H9 (cell line): ENCODE data around the gene RUNX1. TPM values are rescaled to one million over a fixed set of nuclear protein-coding genes. Genes with fewer than 3 reads are reported as not detected.

ENCODE experiments used
- DNase-seq: peaks from one replicate; pipeline ENCODE4 v3.0.0-alpha.2; 2017
- H2AFZ ChIP-seq: one replicate; pipeline ENCODE4 v1.6.1; 2013; ENCODE audit warnings: mild to moderate bottlenecking, low read length, control low read depth, moderate library complexity
- H2AK5ac ChIP-seq: 2 replicates; pipeline ENCODE4 v1.6.1; 2013; ENCODE audit warnings: low read length, control low read depth, mixed read lengths; ENCODE audit not compliant: insufficient read length
- H2BK120ac ChIP-seq: one replicate; pipeline ENCODE4 v1.6.1; 2013; ENCODE audit warnings: low read depth, mild to moderate bottlenecking, low read length, control low read depth, inconsistent platforms; ENCODE audit not compliant: poor library complexity, severe bottlenecking
- H2BK12ac ChIP-seq: 2 replicates; pipeline ENCODE4 v1.6.1; 2013; ENCODE audit warnings: low read length, control low read depth, mixed read lengths, low read depth; ENCODE audit not compliant: insufficient read length
- H2BK15ac ChIP-seq: 2 replicates; pipeline ENCODE4 v1.6.1; 2013; ENCODE audit warnings: low read depth, low read length, control low read depth
- H2BK20ac ChIP-seq: one replicate; pipeline ENCODE4 v1.6.1; 2013; ENCODE audit warnings: low read depth, mild to moderate bottlenecking, low read length, control low read depth, inconsistent platforms; ENCODE audit not compliant: poor library complexity, severe bottlenecking
- H2BK5ac ChIP-seq: 2 replicates; pipeline ENCODE4 v1.6.1; 2013; ENCODE audit warnings: low read length, control low read depth, mixed read lengths; ENCODE audit not compliant: insufficient read length
- H3K14ac ChIP-seq: 2 replicates; pipeline ENCODE4 v1.6.1; 2013; ENCODE audit warnings: low read length, control low read depth; ENCODE audit not compliant: insufficient read depth
- H3K18ac ChIP-seq: 2 replicates; pipeline ENCODE4 v1.6.1; 2013; ENCODE audit warnings: low read depth, mild to moderate bottlenecking, mixed read lengths, low read length, control low read depth; ENCODE audit not compliant: insufficient read length
- H3K23ac ChIP-seq: 2 replicates; pipeline ENCODE4 v1.6.1; 2013; ENCODE audit warnings: low read length, control low read depth, mixed read lengths, low read depth; ENCODE audit not compliant: insufficient read length
- H3K23me2 ChIP-seq: 2 replicates; pipeline ENCODE4 v1.6.1; 2013; ENCODE audit warnings: low read depth, mild to moderate bottlenecking, mixed read lengths, low read length, control low read depth; ENCODE audit not compliant: insufficient read length, poor library complexity, severe bottlenecking
- H3K27ac ChIP-seq: 2 replicates; pipeline ENCODE4 v1.5.1; 2013; ENCODE audit warnings: low read length, control low read depth, mixed read lengths, low read depth; ENCODE audit not compliant: insufficient read length
- H3K27me3 ChIP-seq: 2 replicates; pipeline ENCODE4 v1.6.1; 2013; ENCODE audit warnings: low read length, control low read depth, inconsistent platforms; ENCODE audit not compliant: insufficient read depth
- H3K4ac ChIP-seq: 2 replicates; pipeline ENCODE4 v1.6.1; 2013; ENCODE audit warnings: low read depth, mild to moderate bottlenecking, control low read depth, inconsistent platforms, low read length, moderate library complexity
- H3K4me1 ChIP-seq: 2 replicates; pipeline ENCODE4 v1.6.1; 2013; ENCODE audit warnings: low read length, control low read depth, inconsistent platforms; ENCODE audit not compliant: insufficient read depth
- H3K4me2 ChIP-seq: 2 replicates; pipeline ENCODE4 v1.6.1; 2013; ENCODE audit warnings: low read length, control low read depth, mixed read lengths; ENCODE audit not compliant: insufficient read length, insufficient read depth
- H3K56ac ChIP-seq: 2 replicates; pipeline ENCODE4 v1.6.1; 2013; ENCODE audit warnings: low read depth, mild to moderate bottlenecking, mixed read lengths, low read length, control low read depth; ENCODE audit not compliant: insufficient read length
- H3K79me1 ChIP-seq: 2 replicates; pipeline ENCODE4 v1.6.1; 2013; ENCODE audit warnings: low read depth, mild to moderate bottlenecking, moderate library complexity, low read length, control low read depth, inconsistent platforms; ENCODE audit not compliant: insufficient read depth, poor library complexity, severe bottlenecking
- H3K79me2 ChIP-seq: 2 replicates; pipeline ENCODE4 v1.6.1; 2013; ENCODE audit warnings: low read length, control low read depth, inconsistent platforms; ENCODE audit not compliant: insufficient read depth
- H3K9ac ChIP-seq: 2 replicates; pipeline ENCODE4 v1.6.1; 2013; ENCODE audit warnings: low read length, control low read depth, mixed read lengths; ENCODE audit not compliant: insufficient read length; ENCODE audit errors: extremely low read depth
- H3K9me3 ChIP-seq: one replicate; pipeline ENCODE4 v1.6.1; 2013; ENCODE audit warnings: low read depth, low read length, inconsistent platforms; ENCODE audit not compliant: control insufficient read depth
- H3T11ph ChIP-seq: one replicate; pipeline ENCODE4 v1.6.1; 2013; ENCODE audit warnings: mild to moderate bottlenecking, low read length, control low read depth, inconsistent platforms
- H4K20me1 ChIP-seq: one replicate; pipeline ENCODE4 v1.6.1; 2013; ENCODE audit not compliant: control insufficient read depth, insufficient read length, insufficient read depth
- H4K5ac ChIP-seq: 2 replicates; pipeline ENCODE4 v1.6.1; 2013; ENCODE audit warnings: low read depth, mild to moderate bottlenecking, mixed read lengths, low read length, control low read depth; ENCODE audit not compliant: insufficient read length
- H4K8ac ChIP-seq: replicated peaks from 2 replicates; pipeline ENCODE4 v1.6.1; 2013; ENCODE audit warnings: low read length, control low read depth, mixed read lengths, low read depth; ENCODE audit not compliant: insufficient read length
- H4K91ac ChIP-seq: 2 replicates; pipeline ENCODE4 v1.6.1; 2013; ENCODE audit warnings: low read depth, mild to moderate bottlenecking, moderate library complexity, mixed read lengths, low read length, control low read depth; ENCODE audit not compliant: insufficient read length
- H3K27ac Mint-ChIP-seq, 3 experiments: 2 replicates in 2 of 3; 3 replicates in 1 of 3; pipeline ENCODE4 v1.8.0; 2020 to 2021; ENCODE audit warnings: mixed read lengths in 3 of 3, mild to moderate bottlenecking in 1 of 3, moderate library complexity in 1 of 3
- H3K27me3 Mint-ChIP-seq: 2 replicates; pipeline ENCODE4 v1.8.0; 2021; ENCODE audit warnings: low read depth, mild to moderate bottlenecking, moderate library complexity, mixed read lengths
- H3K36me3 Mint-ChIP-seq, 3 experiments: 2 replicates in 2 of 3; 3 replicates in 1 of 3; pipeline ENCODE4 v1.8.0; 2020 to 2021; ENCODE audit warnings: low read depth in 3 of 3, mixed read lengths in 3 of 3; ENCODE audit not compliant: insufficient read depth in 1 of 3
- H3K4me1 Mint-ChIP-seq, 2 experiments: 2 replicates each; pipeline ENCODE4 v1.8.0; 2020; ENCODE audit warnings: mixed read lengths in 2 of 2
- H3K4me3 Mint-ChIP-seq, 2 experiments: 2 replicates in 1 of 2; 3 replicates in 1 of 2; pipeline ENCODE4 v1.8.0; 2020 to 2021; ENCODE audit warnings: mild to moderate bottlenecking in 2 of 2, mixed read lengths in 2 of 2, moderate library complexity in 1 of 2
- H3K9me3 Mint-ChIP-seq, 2 experiments: 2 replicates in 1 of 2; 3 replicates in 1 of 2; pipeline ENCODE4 v1.8.0; 2020; ENCODE audit warnings: mild to moderate bottlenecking in 2 of 2, mixed read lengths in 2 of 2, moderate library complexity in 1 of 2
- CTCF ChIP-seq: fragments of 200-600 bp; sonication (generic); conservative IDR thresholded peaks from 3 replicates; pipeline ENCODE4 v1.8.0; 2021; ENCODE audit warnings: antibody characterized with exemption, mild to moderate bottlenecking
- WGBS: extraction: QIAGEN DNeasy Blood & Tissue Kit; methylation state at CpG from one replicate; pipeline ENCODE4 v1.1.7; 2013; ENCODE audit warnings: missing lambda C conversion rate, low lambda C conversion rate, mixed read lengths; ENCODE audit not compliant: insufficient read length; ENCODE audit errors: extremely low coverage; 5-methylcytosine and 5-hydroxymethylcytosine counted together
- total RNA-seq: library from RNA; stranded (reverse); gene quantifications from 2 replicates; pipeline ENCODE4 v1.2.1, GENCODE V29; 2021

The RUNX1 gene
- total RNA-seq, 1 experiment from 2014 or later, result 0.72 TPM

- H3K9me3 ChIP-seq, result no peaks in the 10 kb centered on the region
- no peak overlapping the region for H4K5ac ChIP-seq
- H3K79me1 ChIP-seq, result no peaks in the 10 kb centered on the region
- H2BK15ac ChIP-seq, result no peak overlapping the region
- no peak overlapping the region for H2AFZ ChIP-seq
- H2BK12ac ChIP-seq, result no peak overlapping the region
- no peaks in the 10 kb centered on the region for H3K79me2 ChIP-seq
- no peak overlapping the region for H3K4ac ChIP-seq
- Mint-ChIP-seq H3K9me3 (peaks cover 3 to 9% of the 10 kb centered on the region in 2 experiments), H3K4me1 (no peaks in the 10 kb centered on the region), H3K36me3 (0 out of 7 replicates have a peak, but pooled peaks cover 0 to 5% (median 4%) of the 10 kb centered on the region in 3 experiments), H3K27ac (no peak overlapping the region), H3K27me3 (no peaks in the 10 kb centered on the region; the same call in none of the 2 replicates), H3K4me3 (no peak overlapping the region)
- no peak overlapping the region for H2BK120ac ChIP-seq
- H3K56ac ChIP-seq, result no peak overlapping the region
- H3K27ac ChIP-seq, result no peak overlapping the region
- no peaks in the 10 kb centered on the region for H4K20me1 ChIP-seq
- H3K14ac ChIP-seq, result no peak overlapping the region
- H3K9ac ChIP-seq, result no peak overlapping the region
- no peak overlapping the region for H3K4me2 ChIP-seq
- no peak overlapping the region for H4K8ac ChIP-seq
- no peak for TF ChIP-seq CTCF
- no peak overlapping the region for H3K18ac ChIP-seq
- no peaks in the 10 kb centered on the region for H3K23me2 ChIP-seq
- H2BK20ac ChIP-seq, result no peak overlapping the region
- H3K27me3 ChIP-seq, result no peaks in the 10 kb centered on the region
- DNase-seq, result no peak
- H3K23ac ChIP-seq, result no peak overlapping the region
- no peak overlapping the region for H2AK5ac ChIP-seq
- WGBS, result no CpG with 5 or more reads among the region's 4 CpGs
- H3T11ph ChIP-seq, result no peak overlapping the region
- H3K4me1 ChIP-seq, result no peaks in the 10 kb centered on the region
- H2BK5ac ChIP-seq, result no peak overlapping the region
- H4K91ac ChIP-seq, result no peak overlapping the region
Observed at GRCh38 chr21:35077466-35077865, 28.4 kb upstream of the RUNX1 start.
